Erythroblast (primary cell): Measurements from ENCODE around the gene MEF2C.

Experiments used
- GATA1 ChIP-seq: IDR thresholded peaks from 2 replicates; pipeline ENCODE4 v1.6.1; 2011; ENCODE audit warnings: low read depth, mild to moderate bottlenecking, control low read depth, low read length, moderate library complexity
- POLR2A ChIP-seq: IDR thresholded peaks from 2 replicates; pipeline ENCODE4 v1.6.1; 2011; ENCODE audit warnings: mild to moderate bottlenecking, low read length

GRCh38 chr5:88672644-88673252, 210.2 kb downstream of the MEF2C start:
- TF ChIP-seq POLR2A (no peak), GATA1 (no peak)
